Panc1 (cell line): ENCODE results near the gene STIL. TPM values are rescaled to one million over a fixed set of nuclear protein-coding genes. Genes with fewer than 3 reads are reported as not detected.

ENCODE experiments used
- ATAC-seq: fragments of 200-7000 bp; cut with Tn5 transposase; 2 replicates; pipeline ENCODE4 v1.9.1; 2020; ENCODE audit warnings: mild to moderate bottlenecking, moderate library complexity
- BruUV-seq: library from RNA; stranded (reverse); fragments of 400-500 nt; replicated peaks from 2 replicates; lab custom pipeline; 2021; lab: Mats Ljungman, UMichigan
- CTCF ChIA-PET: fragments of 300-600 bp; sonication (Branson Sonifier 250); formaldehyde crosslinking; loops from one replicate; lab custom pipeline; 2022; ENCODE audit warnings: antibody characterized with exemption; lab: Charles Lee
- POLR2A ChIA-PET: fragments of 300-600 bp; sonication (Branson Sonifier 250); formaldehyde crosslinking; loops from one replicate; lab custom pipeline; 2022; ENCODE audit warnings: antibody characterized with exemption; lab: Charles Lee
- DNase-seq: peaks from one replicate; pipeline ENCODE4 v3.0.0-alpha.2; 2010; ENCODE audit warnings: low read depth, low spot score
- H3K27ac ChIP-seq: 2 replicates; pipeline ENCODE4 v1.5.1; 2011; ENCODE audit warnings: mild to moderate bottlenecking, low read length, inconsistent platforms
- H3K27me3 ChIP-seq: fragments of 200-500 bp; sonication (Bioruptor generic); 2 replicates; pipeline ENCODE4 v1.6.0; 2014; ENCODE audit warnings: low read length, inconsistent platforms; ENCODE audit not compliant: control insufficient read depth, insufficient read depth
- H3K36me3 ChIP-seq: fragments of 200-500 bp; sonication (Bioruptor generic); 2 replicates; pipeline ENCODE4 v1.5.1; 2014; ENCODE audit warnings: inconsistent platforms, mild to moderate bottlenecking, low read length, moderate library complexity; ENCODE audit not compliant: control insufficient read depth, insufficient read depth
- H3K4me1 ChIP-seq: 2 replicates; pipeline ENCODE4 v1.5.1; 2011; ENCODE audit warnings: inconsistent platforms, mild to moderate bottlenecking, low read length, moderate library complexity; ENCODE audit not compliant: control insufficient read depth, insufficient read depth
- H3K4me3 ChIP-seq, 2 experiments: 2 replicates each; pipeline ENCODE4 v1.5.1; 2011 to 2012; ENCODE audit warnings: low read depth in 2 of 2, low read length in 2 of 2, mild to moderate bottlenecking in 2 of 2, inconsistent platforms in 1 of 2, moderate library complexity in 1 of 2
- H3K9me3 ChIP-seq: fragments of 200-500 bp; sonication (Bioruptor generic); 2 replicates; pipeline ENCODE4 v1.5.1; 2014; ENCODE audit warnings: low read depth, mild to moderate bottlenecking, inconsistent platforms, low read length, moderate library complexity; ENCODE audit not compliant: control insufficient read depth, insufficient read depth
- CTCF ChIP-seq: fragments of 450-650 bp; IDR thresholded peaks from 2 replicates; pipeline ENCODE4 v1.5.1; 2017; ENCODE audit warnings: mild to moderate bottlenecking
- POLR2AphosphoS5 ChIP-seq: IDR thresholded peaks from 2 replicates; pipeline ENCODE4 v1.6.1; 2012; ENCODE audit warnings: mild to moderate bottlenecking, low read depth, low read length, moderate library complexity
- REST ChIP-seq, 2 experiments: IDR thresholded peaks; 2 replicates each; pipeline ENCODE4 v1.6.1; 2011 to 2012; ENCODE audit warnings: low read depth in 2 of 2, control low read depth in 1 of 2, low read length in 1 of 2, mild to moderate bottlenecking in 1 of 2, moderate library complexity in 1 of 2; ENCODE audit not compliant: insufficient read depth in 1 of 2
- SIN3A ChIP-seq: IDR thresholded peaks from 2 replicates; pipeline ENCODE4 v1.6.1; 2012; ENCODE audit warnings: low read depth, mild to moderate bottlenecking, low read length, moderate library complexity, borderline replicate concordance; ENCODE audit not compliant: insufficient read depth
- TCF7L2 ChIP-seq: IDR thresholded peaks from 2 replicates; pipeline ENCODE4 v1.6.1; 2011; ENCODE audit warnings: mild to moderate bottlenecking, low read depth, low read length, inconsistent platforms
- in situ Hi-C: cut with HindIII; loops from 2 replicates; pipeline ENCODE4 v1.10.0; 2016; ENCODE audit warnings: low sequenced_read_pairs, low pct_unique_long_range_greater_than_20kb
- intact Hi-C: fragments of 100-400 bp; cut with micrococcal nuclease; formaldehyde crosslinking; loops from one replicate; pipeline ENCODE4 v1.10.0; 2022; ENCODE audit not compliant: unreplicated experiment
- total RNA-seq: library from RNA; stranded (reverse); gene quantifications from one replicate; pipeline ENCODE4 v1.2.1, GENCODE V29; 2021; ENCODE audit not compliant: unreplicated experiment

Gene STIL
- total RNA-seq, 1 experiment from 2014 or later, result 31.6 TPM

- no peaks in the 10 kb centered on the region for H3K9me3 ChIP-seq
- intact Hi-C loops, result no loop called here
- ChIA-PET CTCF (no interaction called here), POLR2A (no interaction called here)
- peaks cover 2% of the 10 kb centered on the region for H3K27me3 ChIP-seq
- H3K27ac ChIP-seq, result no peak overlapping the region
- BruUV-seq, result no TSS peak
- in situ Hi-C loops, result no loop called here
- TF ChIP-seq TCF7L2, result no peak
- no peak for TF ChIP-seq REST (IDR thresholded peaks at IDR 0.05; ENCODE audit: insufficient read depth in 1 of 2, low read depth in 2 of 2, low read length in 1 of 2)
- TF ChIP-seq POLR2AphosphoS5, result no peak
- no peak for TF ChIP-seq CTCF
- TF ChIP-seq SIN3A, result no peak
- ATAC-seq, result no peak
- no peak overlapping the region for H3K4me3 ChIP-seq
- DNase-seq, result no peak
- no peaks in the 10 kb centered on the region for H3K36me3 ChIP-seq
- no peaks in the 10 kb centered on the region for H3K4me1 ChIP-seq
These were observed 78.7 kb downstream of the STIL start for GRCh38 chr1:47235241-47235681.

- Histone ChIP-seq H3K9me3 (no peaks in the 10 kb centered on the region), H3K4me3 (no peak overlapping the region), H3K27me3 (peaks cover 10% of the 10 kb centered on the region), H3K4me1 (no peaks in the 10 kb centered on the region), H3K27ac (no peak overlapping the region), H3K36me3 (no peaks in the 10 kb centered on the region)
- ATAC-seq (no peak), DNase-seq (no peak)
- ChIA-PET POLR2A (interaction anchor here (0.7 kb wide), 1 partner anchor 1423 kb away, joined by 5 read pairs; no protein-coding TSS in a partner anchor), CTCF (no interaction called here)
- TF ChIP-seq REST (IDR thresholded peaks at IDR 0.05; ENCODE audit: insufficient read depth in 1 of 2, low read depth in 2 of 2, low read length in 1 of 2), result no peak
- no peak for TF ChIP-seq POLR2AphosphoS5
- no peak for TF ChIP-seq CTCF
- TF ChIP-seq SIN3A, result no peak
- TF ChIP-seq TCF7L2, result no peak
- BruUV-seq, result no TSS peak
- intact Hi-C loops, result no loop called here
- in situ Hi-C loops, result no loop called here
These were observed 80.8 kb downstream of the STIL start for GRCh38 chr1:47233186-47233585.
